ENCODE results near the gene PI4KB. TPM values are rescaled to one million over a fixed set of nuclear protein-coding genes. Genes with fewer than 3 reads are reported as not detected.

Gene PI4KB
- total and polyA plus RNA-seq, 9 of the 15 experiments (the other 6 are each of a cell fraction or from before 2014, with no cell fraction given): 3.1 to 65.4 (median 45.1) TPM

GRCh38 chr1:151288502-151288901 lies 38.7 kb downstream of the PI4KB start:
- 88% methylated on average over 14 of the region's 14 CpGs for WGBS (ENCODE audit: insufficient coverage, low coverage, missing lambda C conversion rate)
- ATAC-seq (no peak), FAIRE-seq (no peak), DNase-seq (ENCODE audit: extremely low read depth in 1 of 4, low spot score in 3 of 4) (no peak)
- Histone ChIP-seq H2AFZ (ENCODE audit: low read depth, low read length) (no peak overlapping the region), H3K4me2 (ENCODE audit: insufficient read depth, low read length) (no peak overlapping the region), H3K9me1 (ENCODE audit: control insufficient read depth, insufficient read depth, low read length) (peaks cover 7% of the 10 kb centered on the region), H3K79me2 (ENCODE audit: control insufficient read depth, insufficient read depth, low read length) (peaks cover 17% of the 10 kb centered on the region), H3K4me3 (no peak overlapping the region), H4K20me1 (replicated peaks; ENCODE audit: control insufficient read depth, insufficient read depth, low read length) (peaks cover 17% of the 10 kb centered on the region), H3K27me3 (ENCODE audit: control insufficient read depth in 2 of 2, insufficient read depth in 2 of 2, low read length in 2 of 2) (no peaks in the 10 kb centered on the region), H3K9ac (ENCODE audit: insufficient read depth in 1 of 2, low read depth in 2 of 2, low read length in 2 of 2) (0 out of 4 replicates have a peak overlapping the region, but pooled peaks of 1 of the 2 experiments have one; percentile 0), H3K27ac (ENCODE audit: extremely low read depth, low read depth, low read length) (no peak overlapping the region), H3K9me3 (replicated peaks; ENCODE audit: control insufficient read depth, insufficient read depth, low read depth, low read length) (no peaks in the 10 kb centered on the region), H3K4me1 (replicated peaks in 1 of 2; ENCODE audit: control insufficient read depth in 2 of 2, insufficient read depth in 2 of 2, low read length in 2 of 2) (peaks cover 10 to 36% of the 10 kb centered on the region in 2 experiments), H3K36me3 (ENCODE audit: control insufficient read depth, insufficient read depth, low read length) (peaks cover 87% of the 10 kb centered on the region; the same call in 2 of the 3 replicates)
- POLR2A ChIA-PET: interaction anchor here (0.6 to 1.1 kb wide), 4 partner anchors 12 to 47 kb away, joined by 3 read pairs; no protein-coding TSS in a partner anchor
- in situ Hi-C loops (cut with MboI) (no loop called here), intact Hi-C loops (cut with micrococcal nuclease) (loop anchor here (10.0 kb wide), 1 partner anchor 56 kb away; the partner anchor contains the start of gene RFX5)
- TF ChIP-seq RBFOX2 (IDR thresholded peaks at IDR 0.05; ENCODE audit: low read depth, low read length) (peak; percentile 4; the same call in 1 of the 2 replicates), JUND (IDR thresholded peaks at IDR 0.05; ENCODE audit: borderline replicate concordance, low read depth, low read length) (no peak), JUND (tag; IDR thresholded peaks at IDR 0.05; ENCODE audit: borderline replicate concordance, low read depth, low read length) (no peak)
- BruUV-seq (replicated peaks): no TSS peak
- CTCF ChIA-PET (ENCODE audit: low intra/inter-chr PET ratio): no interaction called here

DNA sequence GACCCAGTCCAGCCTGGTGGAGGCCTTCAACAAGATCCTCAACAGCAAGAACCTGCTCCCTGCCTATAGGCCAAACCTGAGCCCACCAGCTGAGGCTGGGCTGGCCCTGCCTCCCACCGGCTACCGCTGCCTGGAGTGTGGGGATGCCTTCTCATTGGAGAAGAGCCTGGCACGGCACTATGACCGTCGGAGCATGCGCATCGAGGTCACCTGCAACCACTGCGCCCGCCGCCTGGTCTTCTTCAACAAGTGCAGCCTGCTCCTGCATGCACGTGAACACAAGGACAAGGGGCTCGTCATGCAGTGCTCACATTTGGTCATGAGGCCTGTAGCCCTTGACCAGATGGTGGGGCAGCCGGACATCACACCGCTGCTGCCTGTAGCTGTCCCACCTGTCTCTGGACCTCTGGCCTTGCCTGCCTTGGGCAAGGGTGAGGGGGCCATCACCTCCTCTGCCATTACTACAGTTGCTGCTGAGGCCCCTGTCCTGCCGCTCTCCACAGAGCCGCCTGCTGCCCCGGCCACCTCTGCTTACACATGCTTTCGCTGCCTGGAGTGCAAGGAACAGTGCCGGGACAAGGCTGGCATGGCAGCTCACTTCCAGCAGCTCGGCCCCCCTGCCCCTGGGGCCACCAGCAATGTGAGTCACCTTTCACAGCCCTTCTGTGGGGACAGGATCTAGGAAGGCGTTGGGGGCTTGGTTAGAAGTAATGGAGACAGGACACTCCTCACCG lies 39.3 kb downstream of the PI4KB start:
- in situ Hi-C loops (cut with MboI): no loop called here
- Histone ChIP-seq H3K4me1 (replicated peaks in 1 of 2; ENCODE audit: control insufficient read depth in 2 of 2, insufficient read depth in 2 of 2, low read length in 2 of 2) (peaks cover 15 to 42% of the 10 kb centered on the region in 2 experiments), H4K20me1 (replicated peaks; ENCODE audit: control insufficient read depth, insufficient read depth, low read length) (peaks cover 17% of the 10 kb centered on the region), H2AFZ (ENCODE audit: low read depth, low read length) (no peak overlapping the region), H3K9me1 (ENCODE audit: control insufficient read depth, insufficient read depth, low read length) (peaks cover 7% of the 10 kb centered on the region), H3K27ac (ENCODE audit: extremely low read depth, low read depth, low read length) (no peak overlapping the region), H3K9me3 (replicated peaks; ENCODE audit: control insufficient read depth, insufficient read depth, low read depth, low read length) (no peaks in the 10 kb centered on the region), H3K36me3 (ENCODE audit: control insufficient read depth, insufficient read depth, low read length) (peaks cover 82% of the 10 kb centered on the region; the same call in 2 of the 3 replicates), H3K4me2 (ENCODE audit: insufficient read depth, low read length) (no peak overlapping the region), H3K79me2 (ENCODE audit: control insufficient read depth, insufficient read depth, low read length) (peaks cover 22% of the 10 kb centered on the region), H3K4me3 (no peak overlapping the region), H3K27me3 (ENCODE audit: control insufficient read depth in 2 of 2, insufficient read depth in 2 of 2, low read length in 2 of 2) (no peaks in the 10 kb centered on the region), H3K9ac (ENCODE audit: insufficient read depth in 1 of 2, low read depth in 2 of 2, low read length in 2 of 2) (0 out of 4 replicates have a peak overlapping the region, but pooled peaks of 1 of the 2 experiments have one; percentile 13)
- POLR2A ChIA-PET: interaction anchor here (0.5 to 1.1 kb wide), 5 partner anchors 13 to 111 kb away, joined by 3 to 5 read pairs (median 3); partner anchors contain the start of gene PSMB4
- CTCF ChIA-PET (ENCODE audit: low intra/inter-chr PET ratio): no interaction called here
- BruUV-seq (replicated peaks): no TSS peak
- no peak for FAIRE-seq
- no peak for DNase-seq (ENCODE audit: extremely low read depth in 1 of 4, low spot score in 3 of 4)
- intact Hi-C loops (cut with micrococcal nuclease): loop anchor here (10.0 kb wide), 1 partner anchor 57 kb away; the partner anchor contains the start of gene RFX5
- WGBS (ENCODE audit: insufficient coverage, low coverage, missing lambda C conversion rate): 94% methylated on average over 22 of the region's 22 CpGs
- TF ChIP-seq RBFOX2 (IDR thresholded peaks at IDR 0.05; ENCODE audit: low read depth, low read length) (peak; percentile 63), ZNF124 (CRISPR knock-in tag; IDR thresholded peaks at IDR 0.05) (no peak), RBM22 (IDR thresholded peaks at IDR 0.05; ENCODE audit: low read depth, low read length, poor library complexity, severe bottlenecking) (peak; percentile 43), POLR2G (IDR thresholded peaks at IDR 0.05; ENCODE audit: low read depth, low read length) (peak; percentile 70)
- ATAC-seq: no peak
